BJ (cell line): ENCODE results near the gene ARHGDIA. TPM values are rescaled to one million over a fixed set of nuclear protein-coding genes. Genes with fewer than 3 reads are reported as not detected.

Experiments used
- CTCF ChIA-PET: fragments of 350-600 bp; formaldehyde crosslinking; extraction: SDS; loops from one replicate; lab custom pipeline; 2021; ENCODE audit warnings: antibody characterized with exemption, inconsistent platforms; lab: Yijun Ruan, JAX
- POLR2A ChIA-PET: fragments of 300-600 bp; sonication (Branson Sonifier 250); formaldehyde crosslinking; extraction: SDS; loops from one replicate; lab custom pipeline; 2021; ENCODE audit warnings: antibody characterized with exemption; lab: Charles Lee
- DNase-seq: peaks from one replicate; pipeline ENCODE4 v3.0.0-alpha.2; 2011; ENCODE audit warnings: low read depth
- H3K27me3 ChIP-seq: 2 replicates; pipeline ENCODE4 v1.6.0; 2011; ENCODE audit warnings: low read length; ENCODE audit not compliant: control insufficient read depth, insufficient read depth
- H3K36me3 ChIP-seq: 2 replicates; pipeline ENCODE4 v1.5.1; 2011; ENCODE audit warnings: low read length; ENCODE audit not compliant: control insufficient read depth, insufficient read depth
- H3K4me3 ChIP-seq: 2 replicates; pipeline ENCODE4 v1.5.1; 2011; ENCODE audit warnings: low read depth, mild to moderate bottlenecking, control low read depth, low read length
- polyA plus RNA-seq: library from polyadenylated mRNA; depleted of rRNA; stranded (reverse); fragments of >200 nt; gene quantifications from 2 replicates; pipeline ENCODE4 v1.2.3, GENCODE V29; 2011
- TF ChIP-seq, protein P1 (sequence below): IDR thresholded peaks from 2 replicates; pipeline ENCODE4 v1.5.1; 2011; ENCODE audit warnings: low read depth, mild to moderate bottlenecking, control low read depth, inconsistent platforms, low read length, moderate library complexity; ENCODE audit not compliant: insufficient read depth

Gene ARHGDIA
- polyA plus RNA-seq, 1 experiment, result 163 TPM

DNA sequence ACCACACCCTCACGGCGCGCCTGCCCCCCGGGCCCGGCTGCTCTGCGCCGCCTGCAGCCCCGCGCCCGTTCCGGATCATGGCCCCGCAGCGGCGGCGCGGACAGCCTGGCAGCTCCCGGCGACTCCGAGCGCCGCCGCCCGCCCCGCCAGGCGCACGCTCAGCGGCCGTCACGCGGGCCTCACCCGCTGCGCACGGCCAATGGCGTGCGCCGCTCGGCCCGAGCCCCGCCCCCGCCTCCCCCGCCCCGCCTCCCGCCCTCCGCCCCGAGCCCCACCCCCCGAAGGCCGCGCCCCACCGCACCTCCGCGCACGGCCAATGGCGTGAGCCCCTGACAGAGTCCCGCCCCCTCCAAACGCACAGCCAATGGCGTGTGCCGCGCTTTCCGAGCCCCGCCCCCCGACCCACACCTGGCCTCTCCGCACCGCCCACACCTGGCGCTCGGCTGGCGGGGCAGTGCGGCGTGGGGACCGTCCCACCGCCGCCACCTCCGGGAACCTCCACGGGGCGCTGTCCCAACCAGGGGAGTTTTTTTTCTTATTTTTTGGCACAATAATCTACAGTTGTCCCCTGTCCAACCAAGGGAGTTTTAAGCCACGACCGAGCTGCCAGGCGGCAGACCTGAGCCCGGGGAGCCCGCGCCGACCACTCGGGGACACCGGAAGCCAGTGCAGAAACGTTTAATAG is 40.3 kb upstream of the ARHGDIA start, which contains the start of gene PCYT2:
PCYT2 (minus strand) TSS at position 123 of the 685 bp plus-strand sequence; CDS start at position 79, 44 bp downstream.
- POLR2A ChIA-PET, result no interaction called here
- CTCF ChIA-PET, result no interaction called here
- TF ChIP-seq, protein P1, sequence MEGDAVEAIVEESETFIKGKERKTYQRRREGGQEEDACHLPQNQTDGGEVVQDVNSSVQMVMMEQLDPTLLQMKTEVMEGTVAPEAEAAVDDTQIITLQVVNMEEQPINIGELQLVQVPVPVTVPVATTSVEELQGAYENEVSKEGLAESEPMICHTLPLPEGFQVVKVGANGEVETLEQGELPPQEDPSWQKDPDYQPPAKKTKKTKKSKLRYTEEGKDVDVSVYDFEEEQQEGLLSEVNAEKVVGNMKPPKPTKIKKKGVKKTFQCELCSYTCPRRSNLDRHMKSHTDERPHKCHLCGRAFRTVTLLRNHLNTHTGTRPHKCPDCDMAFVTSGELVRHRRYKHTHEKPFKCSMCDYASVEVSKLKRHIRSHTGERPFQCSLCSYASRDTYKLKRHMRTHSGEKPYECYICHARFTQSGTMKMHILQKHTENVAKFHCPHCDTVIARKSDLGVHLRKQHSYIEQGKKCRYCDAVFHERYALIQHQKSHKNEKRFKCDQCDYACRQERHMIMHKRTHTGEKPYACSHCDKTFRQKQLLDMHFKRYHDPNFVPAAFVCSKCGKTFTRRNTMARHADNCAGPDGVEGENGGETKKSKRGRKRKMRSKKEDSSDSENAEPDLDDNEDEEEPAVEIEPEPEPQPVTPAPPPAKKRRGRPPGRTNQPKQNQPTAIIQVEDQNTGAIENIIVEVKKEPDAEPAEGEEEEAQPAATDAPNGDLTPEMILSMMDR, result no peak
- DNase-seq, result no peak
- Histone ChIP-seq H3K36me3 (peaks cover 38% of the 10 kb centered on the region), H3K27me3 (no peaks in the 10 kb centered on the region), H3K4me3 (peak within 1 kb of the TSS; percentile 78)

DNA sequence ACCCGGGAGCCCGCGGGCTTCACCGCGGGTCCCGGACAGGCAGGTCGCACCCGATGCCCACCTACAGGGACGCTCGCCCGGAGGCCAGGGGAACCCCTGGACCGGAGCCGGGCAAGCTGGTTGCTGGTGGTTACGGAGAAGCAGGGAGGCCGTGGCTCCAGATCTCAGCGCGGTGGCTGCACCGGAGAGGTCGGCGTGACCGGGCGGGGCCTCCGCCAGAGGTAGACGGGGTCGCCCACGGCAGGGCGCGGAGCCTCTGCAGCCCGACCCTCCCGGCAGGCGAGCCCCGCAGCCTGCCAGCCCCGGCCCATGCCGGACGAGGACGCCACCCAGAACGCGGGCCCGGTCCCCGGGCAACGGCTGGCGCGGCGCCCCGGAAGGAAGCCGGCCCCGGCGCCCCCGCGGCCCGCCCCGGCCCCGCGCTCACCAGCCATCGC is 39.7 kb upstream of the ARHGDIA start:
- H3K4me3 ChIP-seq, result peak overlapping the region; percentile 78
- POLR2A ChIA-PET, result no interaction called here
- H3K36me3 ChIP-seq, result peaks cover 41% of the 10 kb centered on the region
- TF ChIP-seq, protein P1, result no peak
- CTCF ChIA-PET, result no interaction called here
- no peak for DNase-seq
- no peaks in the 10 kb centered on the region for H3K27me3 ChIP-seq

DNA sequence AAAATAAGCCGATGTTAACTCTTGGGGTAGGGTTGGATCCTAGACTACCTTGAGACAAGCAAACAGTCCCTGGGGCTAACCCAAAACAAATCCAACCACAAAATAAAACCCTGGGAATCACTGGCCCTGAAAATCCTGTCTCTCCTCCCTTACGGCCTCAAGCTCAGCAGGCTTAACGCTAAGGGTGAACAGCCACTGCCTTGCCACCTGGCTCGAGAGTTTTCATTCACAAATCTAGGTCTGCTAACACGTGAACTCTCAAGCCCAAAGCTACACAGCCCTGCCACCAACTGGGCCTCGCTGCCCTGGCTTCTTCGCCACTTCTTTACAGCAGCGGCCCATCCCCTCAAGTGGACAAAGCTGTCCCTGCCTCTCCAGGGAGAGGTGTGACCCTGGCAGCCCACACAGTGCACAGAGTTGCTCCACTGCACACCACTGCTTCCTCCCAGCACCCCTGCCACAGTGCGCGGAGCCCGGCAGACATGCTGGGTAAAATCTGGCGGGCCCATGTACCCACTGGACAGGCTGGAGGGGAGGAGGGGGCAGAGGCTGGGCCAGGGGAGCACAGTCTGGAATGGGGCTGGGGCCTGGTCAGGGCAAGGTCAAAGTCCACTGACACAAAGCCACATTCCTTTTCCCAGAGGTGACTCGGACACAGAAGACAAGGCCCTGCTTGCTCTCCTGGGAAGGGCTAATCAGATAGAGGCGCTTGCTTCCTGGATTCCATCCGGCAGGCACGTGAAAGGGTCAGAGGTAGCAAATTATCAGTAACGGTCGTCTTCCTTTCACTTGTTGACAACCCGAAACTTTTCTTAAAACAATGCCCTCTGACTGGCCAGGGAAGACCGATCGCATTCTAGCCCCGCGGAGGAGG is 39.1 kb upstream of the ARHGDIA start:
- TF ChIP-seq, protein P1, result no peak
- DNase-seq, result no peak
- Histone ChIP-seq H3K27me3 (no peaks in the 10 kb centered on the region), H3K36me3 (peaks cover 37% of the 10 kb centered on the region), H3K4me3 (peak overlapping the region; percentile 78)
- CTCF ChIA-PET, result no interaction called here
- POLR2A ChIA-PET, result no interaction called here

DNA sequence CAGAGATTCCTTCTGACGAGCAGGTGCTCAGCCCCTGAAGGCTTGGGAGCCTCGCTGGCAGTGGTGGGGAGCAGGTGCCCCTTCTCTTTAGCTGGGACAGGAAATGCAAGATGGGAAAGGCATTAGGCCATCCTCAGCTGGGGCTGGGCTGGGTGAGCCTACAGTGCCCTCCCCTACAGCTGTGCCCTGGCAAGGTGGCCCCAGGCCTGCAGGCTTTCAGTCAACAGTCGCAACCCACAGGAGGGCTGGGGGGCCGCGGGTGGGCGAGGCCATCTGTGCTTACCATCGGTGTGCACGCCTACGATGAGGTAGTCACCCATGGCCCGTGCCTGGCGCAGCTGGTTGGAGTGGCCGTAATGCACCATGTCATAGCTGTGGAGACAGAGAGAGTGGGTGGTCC is 38.1 kb upstream of the ARHGDIA start:
- Histone ChIP-seq H3K36me3 (peaks cover 29% of the 10 kb centered on the region), H3K27me3 (no peaks in the 10 kb centered on the region), H3K4me3 (no peak overlapping the region)
- TF ChIP-seq, protein P1, result no peak
- CTCF ChIA-PET, result interaction anchor here (0.8 kb wide), 1 partner anchor 16 kb away, joined by 3 read pairs; no protein-coding TSS in a partner anchor
- no peak for DNase-seq
- POLR2A ChIA-PET, result no interaction called here

DNA sequence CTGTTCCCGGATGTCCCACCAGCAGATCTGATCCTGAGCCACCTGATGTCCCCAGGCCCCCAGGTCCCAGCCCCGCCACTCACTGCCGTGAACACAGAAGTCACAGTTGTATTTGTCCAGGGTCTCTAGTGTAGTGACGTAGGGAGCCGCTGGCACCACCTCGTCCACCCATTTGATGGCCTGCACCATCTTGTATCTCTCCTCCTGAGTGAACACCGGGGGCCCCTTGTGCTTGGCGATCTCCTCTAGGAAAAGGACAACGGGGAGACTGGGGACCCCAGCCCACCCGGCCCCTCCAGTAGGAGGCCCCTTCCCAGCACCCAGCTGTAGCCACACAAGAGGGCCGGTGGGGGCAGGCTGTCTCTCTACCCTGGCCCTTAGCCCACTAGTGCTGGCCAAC is 37.7 kb upstream of the ARHGDIA start:
- ChIA-PET POLR2A (no interaction called here), CTCF (interaction anchor here (0.8 kb wide), 1 partner anchor 16 kb away, joined by 3 read pairs; no protein-coding TSS in a partner anchor)
- TF ChIP-seq, protein P1, result no peak
- no peak overlapping the region for H3K4me3 ChIP-seq
- DNase-seq, result no peak
- no peaks in the 10 kb centered on the region for H3K27me3 ChIP-seq
- peaks cover 26% of the 10 kb centered on the region for H3K36me3 ChIP-seq
